Measurements from ENCODE around the gene GRM8. TPM values are rescaled to one million over a fixed set of nuclear protein-coding genes. Genes with fewer than 3 reads are reported as not detected.

Gene GRM8
- total and polyA plus RNA-seq, 9 of the 15 experiments (the other 6 are each of a cell fraction or from before 2014, with no cell fraction given), result 0.13 TPM; not detected in 7

DNA sequence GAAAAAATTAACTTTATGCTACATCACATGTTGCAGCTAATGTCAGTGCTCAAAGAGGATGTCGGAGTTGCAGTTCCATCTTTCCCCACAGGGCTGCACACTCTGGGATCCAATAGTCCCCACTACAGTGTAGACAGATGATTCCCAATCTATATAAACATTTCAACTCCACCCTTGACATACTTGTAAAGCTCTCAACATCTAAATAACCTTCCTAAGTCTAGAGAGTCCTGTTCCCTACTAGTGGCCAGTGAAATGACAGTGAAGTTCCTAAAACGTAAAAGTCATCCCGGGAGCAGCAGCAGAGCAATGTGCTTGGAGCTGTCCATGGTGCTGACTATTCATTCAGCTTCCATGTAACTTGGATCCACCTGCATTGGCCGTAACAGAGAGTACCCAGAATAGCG is 145.1 kb downstream of the GRM8 start (continued):
- TF ChIP-seq, protein P1, sequence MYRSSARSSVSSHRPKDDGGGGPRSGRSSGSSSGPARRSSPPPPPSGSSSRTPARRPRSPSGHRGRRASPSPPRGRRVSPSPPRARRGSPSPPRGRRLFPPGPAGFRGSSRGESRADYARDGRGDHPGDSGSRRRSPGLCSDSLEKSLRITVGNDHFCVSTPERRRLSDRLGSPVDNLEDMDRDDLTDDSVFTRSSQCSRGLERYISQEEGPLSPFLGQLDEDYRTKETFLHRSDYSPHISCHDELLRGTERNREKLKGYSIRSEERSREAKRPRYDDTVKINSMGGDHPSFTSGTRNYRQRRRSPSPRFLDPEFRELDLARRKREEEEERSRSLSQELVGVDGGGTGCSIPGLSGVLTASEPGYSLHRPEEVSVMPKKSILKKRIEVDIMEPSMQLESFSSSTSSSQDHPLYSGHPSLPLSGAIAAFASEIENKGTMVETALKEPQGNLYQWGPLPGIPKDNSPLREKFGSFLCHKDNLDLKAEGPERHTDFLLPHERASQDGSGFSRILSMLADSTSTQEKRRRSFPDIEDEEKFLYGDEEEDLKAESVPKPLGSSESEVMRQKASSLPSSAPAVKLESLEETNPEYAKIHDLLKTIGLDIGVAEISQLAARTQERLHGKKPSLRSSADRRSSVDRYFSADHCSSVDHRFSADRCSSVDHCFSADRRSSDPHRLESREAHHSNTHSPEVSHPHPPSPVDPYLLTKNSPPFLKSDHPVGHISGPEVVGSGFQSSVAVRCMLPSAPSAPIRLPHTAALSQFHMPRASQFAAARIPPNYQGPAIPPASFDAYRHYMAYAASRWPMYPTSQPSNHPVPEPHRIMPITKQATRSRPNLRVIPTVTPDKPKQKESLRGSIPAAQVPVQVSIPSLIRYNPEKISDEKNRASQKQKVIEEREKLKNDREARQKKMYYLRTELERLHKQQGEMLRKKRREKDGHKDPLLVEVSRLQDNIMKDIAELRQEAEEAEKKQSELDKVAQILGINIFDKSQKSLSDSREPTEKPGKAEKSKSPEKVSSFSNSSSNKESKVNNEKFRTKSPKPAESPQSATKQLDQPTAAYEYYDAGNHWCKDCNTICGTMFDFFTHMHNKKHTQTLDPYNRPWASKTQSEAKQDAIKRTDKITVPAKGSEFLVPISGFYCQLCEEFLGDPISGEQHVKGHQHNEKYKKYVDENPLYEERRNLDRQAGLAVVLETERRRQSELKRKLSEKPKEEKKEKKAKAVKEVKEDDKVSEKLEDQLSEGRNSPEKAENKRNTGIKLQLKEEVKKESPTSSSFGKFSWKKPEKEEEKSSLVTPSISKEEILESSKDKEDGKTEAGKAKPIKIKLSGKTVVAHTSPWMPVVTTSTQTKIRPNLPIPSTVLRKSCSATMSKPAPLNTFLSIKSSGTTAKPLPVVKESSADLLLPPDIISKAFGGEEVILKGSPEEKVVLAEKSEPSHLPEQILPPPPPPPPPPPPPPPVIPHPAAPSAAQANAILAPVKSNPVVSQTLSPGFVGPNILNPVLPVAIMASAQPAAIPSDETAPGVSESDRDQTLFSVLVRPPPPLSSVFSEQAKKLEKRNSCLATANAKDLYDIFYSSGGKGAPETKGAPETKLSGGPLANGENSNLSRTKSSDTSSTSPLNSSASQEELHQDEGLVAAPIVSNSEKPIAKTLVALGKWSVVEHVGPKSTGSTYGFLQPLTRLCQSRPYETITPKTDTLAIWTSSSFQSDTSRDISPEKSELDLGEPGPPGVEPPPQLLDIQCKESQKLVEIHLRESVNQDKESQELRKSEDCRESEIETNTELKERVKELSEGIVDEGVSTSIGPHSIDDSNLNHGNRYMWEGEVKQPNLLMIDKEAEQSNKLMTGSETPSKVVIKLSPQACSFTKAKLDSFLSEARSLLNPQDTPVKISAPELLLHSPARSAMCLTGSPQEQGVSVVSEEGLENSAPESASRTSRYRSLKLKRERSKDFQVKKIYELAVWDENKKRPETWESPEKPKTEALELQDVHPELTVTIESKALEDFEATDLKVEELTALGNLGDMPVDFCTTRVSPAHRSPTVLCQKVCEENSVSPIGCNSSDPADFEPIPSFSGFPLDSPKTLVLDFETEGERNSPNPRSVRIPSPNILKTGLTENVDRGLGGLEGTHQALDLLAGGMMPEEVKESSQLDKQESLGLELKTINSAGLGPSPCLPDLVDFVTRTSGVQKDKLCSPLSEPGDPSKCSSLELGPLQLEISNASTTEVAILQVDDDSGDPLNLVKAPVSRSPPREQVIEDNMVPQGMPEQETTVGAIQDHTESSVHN (IDR thresholded peaks at IDR 0.05; ENCODE audit: borderline replicate concordance in 1 of 2, low read depth in 1 of 2), result no peak
- TF ChIP-seq FIP1L1 (IDR thresholded peaks at IDR 0.05; ENCODE audit: low read depth, low read length, poor library complexity, severe bottlenecking) (no peak), HNRNPH1 (optimal IDR thresholded peaks at IDR 0.05; ENCODE audit: low read depth, low read length) (no peak), NFE2L1 (tag; IDR thresholded peaks at IDR 0.05; ENCODE audit: borderline replicate concordance, low read depth) (peak; percentile 6; the same call in 1 of the 2 replicates), ZNF436 (CRISPR knock-in tag; IDR thresholded peaks at IDR 0.05) (no peak), GABPB1 (CRISPR knock-in tag; IDR thresholded peaks at IDR 0.05) (no peak), ZBTB1 (CRISPR knock-in tag; IDR thresholded peaks at IDR 0.05; ENCODE audit: borderline replicate concordance, low read depth) (no peak), CHD4 (IDR thresholded peaks at IDR 0.05; ENCODE audit: insufficient read depth, insufficient replicate concordance, low read depth, low read length, poor library complexity, severe bottlenecking) (no peak), RBM15 (IDR thresholded peaks at IDR 0.05; ENCODE audit: insufficient read depth, low read length) (no peak), ZC3H11A (IDR thresholded peaks at IDR 0.05; ENCODE audit: low read depth, low read length) (no peak)
- TF ChIP-seq, protein P2, sequence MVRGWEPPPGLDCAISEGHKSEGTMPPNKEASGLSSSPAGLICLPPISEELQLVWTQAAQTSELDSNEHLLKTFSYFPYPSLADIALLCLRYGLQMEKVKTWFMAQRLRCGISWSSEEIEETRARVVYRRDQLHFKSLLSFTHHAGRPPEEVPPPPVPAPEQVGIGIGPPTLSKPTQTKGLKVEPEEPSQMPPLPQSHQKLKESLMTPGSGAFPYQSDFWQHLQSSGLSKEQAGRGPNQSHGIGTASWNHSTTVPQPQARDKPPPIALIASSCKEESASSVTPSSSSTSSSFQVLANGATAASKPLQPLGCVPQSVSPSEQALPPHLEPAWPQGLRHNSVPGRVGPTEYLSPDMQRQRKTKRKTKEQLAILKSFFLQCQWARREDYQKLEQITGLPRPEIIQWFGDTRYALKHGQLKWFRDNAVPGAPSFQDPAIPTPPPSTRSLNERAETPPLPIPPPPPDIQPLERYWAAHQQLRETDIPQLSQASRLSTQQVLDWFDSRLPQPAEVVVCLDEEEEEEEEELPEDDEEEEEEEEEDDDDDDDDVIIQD (CRISPR knock-in tag; IDR thresholded peaks at IDR 0.05), result no peak
- TF ChIP-seq, protein P3, sequence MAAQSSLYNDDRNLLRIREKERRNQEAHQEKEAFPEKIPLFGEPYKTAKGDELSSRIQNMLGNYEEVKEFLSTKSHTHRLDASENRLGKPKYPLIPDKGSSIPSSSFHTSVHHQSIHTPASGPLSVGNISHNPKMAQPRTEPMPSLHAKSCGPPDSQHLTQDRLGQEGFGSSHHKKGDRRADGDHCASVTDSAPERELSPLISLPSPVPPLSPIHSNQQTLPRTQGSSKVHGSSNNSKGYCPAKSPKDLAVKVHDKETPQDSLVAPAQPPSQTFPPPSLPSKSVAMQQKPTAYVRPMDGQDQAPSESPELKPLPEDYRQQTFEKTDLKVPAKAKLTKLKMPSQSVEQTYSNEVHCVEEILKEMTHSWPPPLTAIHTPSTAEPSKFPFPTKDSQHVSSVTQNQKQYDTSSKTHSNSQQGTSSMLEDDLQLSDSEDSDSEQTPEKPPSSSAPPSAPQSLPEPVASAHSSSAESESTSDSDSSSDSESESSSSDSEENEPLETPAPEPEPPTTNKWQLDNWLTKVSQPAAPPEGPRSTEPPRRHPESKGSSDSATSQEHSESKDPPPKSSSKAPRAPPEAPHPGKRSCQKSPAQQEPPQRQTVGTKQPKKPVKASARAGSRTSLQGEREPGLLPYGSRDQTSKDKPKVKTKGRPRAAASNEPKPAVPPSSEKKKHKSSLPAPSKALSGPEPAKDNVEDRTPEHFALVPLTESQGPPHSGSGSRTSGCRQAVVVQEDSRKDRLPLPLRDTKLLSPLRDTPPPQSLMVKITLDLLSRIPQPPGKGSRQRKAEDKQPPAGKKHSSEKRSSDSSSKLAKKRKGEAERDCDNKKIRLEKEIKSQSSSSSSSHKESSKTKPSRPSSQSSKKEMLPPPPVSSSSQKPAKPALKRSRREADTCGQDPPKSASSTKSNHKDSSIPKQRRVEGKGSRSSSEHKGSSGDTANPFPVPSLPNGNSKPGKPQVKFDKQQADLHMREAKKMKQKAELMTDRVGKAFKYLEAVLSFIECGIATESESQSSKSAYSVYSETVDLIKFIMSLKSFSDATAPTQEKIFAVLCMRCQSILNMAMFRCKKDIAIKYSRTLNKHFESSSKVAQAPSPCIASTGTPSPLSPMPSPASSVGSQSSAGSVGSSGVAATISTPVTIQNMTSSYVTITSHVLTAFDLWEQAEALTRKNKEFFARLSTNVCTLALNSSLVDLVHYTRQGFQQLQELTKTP (IDR thresholded peaks at IDR 0.05; ENCODE audit: low read depth in 1 of 2, partially characterized antibody in 2 of 2), result peak in 1 of 2 experiments; percentile 98
- TF ChIP-seq, protein P4, sequence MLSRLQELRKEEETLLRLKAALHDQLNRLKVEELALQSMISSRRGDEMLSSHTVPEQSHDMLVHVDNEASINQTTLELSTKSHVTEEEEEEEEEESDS (CRISPR knock-in tag; IDR thresholded peaks at IDR 0.05), result no peak

Data from K562 (cell line).